Renal pelvis (tissue), 12 donors: ENCODE data around the gene CPTP. TPM values are rescaled to one million over a fixed set of nuclear protein-coding genes. Genes with fewer than 3 reads are reported as not detected.

Experiments used
- DNase-seq: peaks from one replicate; pipeline ENCODE4 v3.0.0-alpha.2; 2013
- long read RNA-seq, 16 experiments: transcript quantifications; one replicate each; lab custom pipeline, GENCODE V29; 2026
- polyA plus RNA-seq, 3 donors: library from polyadenylated mRNA; unstranded; fragments of 120-200 nt; gene quantifications; one replicate each; pipeline ENCODE4 v1.2.1, GENCODE V29; 2013; ENCODE audit not compliant: insufficient read length in 3 of 3

CPTP gene
- 10 to 100 TPM; 15.2 to 21.4 (median 19.0) TPM for polyA plus RNA-seq
- long read RNA-seq, donor 1, partial matches to known transcripts = 0 of 7 reads
- long read RNA-seq, donor 1, other reads (novel, unspliced or antisense) = 0 of 7 reads
- long read RNA-seq, donor 2, transcript CPTP-201 (3 exons, 2,190 nt) = major isoform, 12 of 21 reads
- long read RNA-seq, donor 2, transcript CPTP-202 (2 exons, 1,101 nt) = minor isoform, 9 of 21 reads
- long read RNA-seq, donor 2, partial matches to known transcripts = 0 of 21 reads
- long read RNA-seq, donor 2, other reads (novel, unspliced or antisense) = 0 of 21 reads
- long read RNA-seq, donor 3, transcript CPTP-201 (3 exons, 2,190 nt) = major isoform, 10 of 13 reads
- long read RNA-seq, donor 3, partial matches to known transcripts = 0 of 13 reads
- long read RNA-seq, donor 3, other reads (novel, unspliced or antisense) = 0 of 13 reads
- long read RNA-seq, donor 4, transcript CPTP-201 (3 exons, 2,190 nt) = major isoform, 10 of 16 reads
- long read RNA-seq, donor 4, transcript CPTP-202 (2 exons, 1,101 nt) = minor isoform, 5 of 16 reads
- long read RNA-seq, donor 4, partial matches to known transcripts = 0 of 16 reads
- long read RNA-seq, donor 4, other reads (novel, unspliced or antisense) = 0 of 16 reads
- long read RNA-seq, donor 5, transcript CPTP-201 (3 exons, 2,190 nt) = major isoform, 5 of 8 reads
- long read RNA-seq, donor 5, partial matches to known transcripts = 0 of 8 reads
- long read RNA-seq, donor 5, other reads (novel, unspliced or antisense) = 0 of 8 reads
- long read RNA-seq, donor 6, transcript CPTP-201 (3 exons, 2,190 nt) = major isoform, 5 of 85 reads
- long read RNA-seq, donor 6, partial matches to known transcripts = 36 of 85 reads
- long read RNA-seq, donor 6, other reads (novel, unspliced or antisense) = 41 of 85 reads
- long read RNA-seq, donor 7, transcript CPTP-202 (2 exons, 1,101 nt) = minor isoform, 5 of 38 reads
- long read RNA-seq, donor 7, transcript CPTP-201 (3 exons, 2,190 nt) = major isoform, 19 of 38 reads
- long read RNA-seq, donor 7, partial matches to known transcripts = 14 of 38 reads
- long read RNA-seq, donor 7, other reads (novel, unspliced or antisense) = 0 of 38 reads
- long read RNA-seq, donor 8, transcript CPTP-201 (3 exons, 2,190 nt) = major isoform, 6 of 7 reads
- long read RNA-seq, donor 8, partial matches to known transcripts = 0 of 7 reads
- long read RNA-seq, donor 8, other reads (novel, unspliced or antisense) = 0 of 7 reads
- long read RNA-seq, donor 9, transcript CPTP-201 (3 exons, 2,190 nt) = major isoform, 15 of 18 reads
- long read RNA-seq, donor 9, partial matches to known transcripts = 0 of 18 reads
- long read RNA-seq, donor 9, other reads (novel, unspliced or antisense) = 0 of 18 reads
- long read RNA-seq, donor 10, transcript CPTP-201 (3 exons, 2,190 nt) = major isoform, 9 of 17 reads
- long read RNA-seq, donor 10, transcript CPTP-202 (2 exons, 1,101 nt) = minor isoform, 8 of 17 reads
- long read RNA-seq, donor 10, partial matches to known transcripts = 0 of 17 reads
- long read RNA-seq, donor 10, other reads (novel, unspliced or antisense) = 0 of 17 reads
- long read RNA-seq, donor 11, transcript CPTP-201 (3 exons, 2,190 nt) = major isoform, 8 of 11 reads
- long read RNA-seq, donor 11, partial matches to known transcripts = 0 of 11 reads
- long read RNA-seq, donor 11, other reads (novel, unspliced or antisense) = 0 of 11 reads
- long read RNA-seq, donor 12, transcript CPTP-201 (3 exons, 2,190 nt) = major isoform, 8 of 8 reads
- long read RNA-seq, donor 12, partial matches to known transcripts = 0 of 8 reads
- long read RNA-seq, donor 12, other reads (novel, unspliced or antisense) = 0 of 8 reads
- long read RNA-seq, donor 13, transcript CPTP-201 (3 exons, 2,190 nt) = major isoform, 9 of 12 reads
- long read RNA-seq, donor 13, partial matches to known transcripts = 0 of 12 reads
- long read RNA-seq, donor 13, other reads (novel, unspliced or antisense) = 0 of 12 reads
- long read RNA-seq, donor 14 = 0 reads
- long read RNA-seq, donor 15, transcript CPTP-201 (3 exons, 2,190 nt) = major isoform, 9 of 12 reads
- long read RNA-seq, donor 15, partial matches to known transcripts = 0 of 12 reads
- long read RNA-seq, donor 15, other reads (novel, unspliced or antisense) = 0 of 12 reads
- long read RNA-seq, donor 16, transcript CPTP-202 (2 exons, 1,101 nt) = minor isoform, 8 of 27 reads
- long read RNA-seq, donor 16, transcript CPTP-201 (3 exons, 2,190 nt) = major isoform, 12 of 27 reads
- long read RNA-seq, donor 16, partial matches to known transcripts = 7 of 27 reads
- long read RNA-seq, donor 16, other reads (novel, unspliced or antisense) = 0 of 27 reads

- DNase-seq = peak; percentile 92
Observed at GRCh38 chr1:1324524-1325287, at the start of gene CPTP, which contains the start of gene INTS11. CPTP (plus strand) TSS chr1:1324802; CDS start chr1:1326911, 2,109 bp downstream. INTS11 (minus strand) TSS chr1:1324660; CDS start chr1:1324608, 52 bp downstream.

- no peak for DNase-seq
Observed at GRCh38 chr1:1274931-1275431, 49.6 kb upstream of the CPTP start.

GRCh38 chr1:1275836-1276235, 48.8 kb upstream of the CPTP start:
- DNase-seq = no peak

GRCh38 chr1:1278620-1279019, 46.0 kb upstream of the CPTP start:
- DNase-seq = no peak

GRCh38 chr1:1279028-1279427, 45.6 kb upstream of the CPTP start:
- no peak for DNase-seq

GRCh38 chr1:1280782-1281481, 43.7 kb upstream of the CPTP start:
- DNase-seq = no peak

GRCh38 chr1:1281533-1282321, 42.9 kb upstream of the CPTP start:
- DNase-seq = no peak

GRCh38 chr1:1282998-1283397, 41.6 kb upstream of the CPTP start:
- no peak for DNase-seq

GRCh38 chr1:1283821-1284220, 40.8 kb upstream of the CPTP start:
- peak; percentile 55 for DNase-seq

- no peak for DNase-seq
Observed at GRCh38 chr1:1284221-1285101, 40.1 kb upstream of the CPTP start.

GRCh38 chr1:1285102-1285571, 39.5 kb upstream of the CPTP start:
- DNase-seq = no peak

- DNase-seq = no peak
Observed at GRCh38 chr1:1285611-1286311, 38.8 kb upstream of the CPTP start.

- DNase-seq = no peak
Observed at GRCh38 chr1:1286313-1287261, 38.0 kb upstream of the CPTP start.
